ENCODE measurements around the gene BCLAF1. TPM values are rescaled to one million over a fixed set of nuclear protein-coding genes. Genes with fewer than 3 reads are reported as not detected.

Gene BCLAF1
- 57.0 and 84.7 TPM in 2 replicates for total RNA-seq (ENCODE audit: low replicate concordance)

GRCh38 chr6:136289579-136290409, at the start of gene BCLAF1:
Gene BCLAF1, minus strand, starts transcription at chr6:136289846. Its CDS starts 9,980 bp downstream, at chr6:136279866.

DNA sequence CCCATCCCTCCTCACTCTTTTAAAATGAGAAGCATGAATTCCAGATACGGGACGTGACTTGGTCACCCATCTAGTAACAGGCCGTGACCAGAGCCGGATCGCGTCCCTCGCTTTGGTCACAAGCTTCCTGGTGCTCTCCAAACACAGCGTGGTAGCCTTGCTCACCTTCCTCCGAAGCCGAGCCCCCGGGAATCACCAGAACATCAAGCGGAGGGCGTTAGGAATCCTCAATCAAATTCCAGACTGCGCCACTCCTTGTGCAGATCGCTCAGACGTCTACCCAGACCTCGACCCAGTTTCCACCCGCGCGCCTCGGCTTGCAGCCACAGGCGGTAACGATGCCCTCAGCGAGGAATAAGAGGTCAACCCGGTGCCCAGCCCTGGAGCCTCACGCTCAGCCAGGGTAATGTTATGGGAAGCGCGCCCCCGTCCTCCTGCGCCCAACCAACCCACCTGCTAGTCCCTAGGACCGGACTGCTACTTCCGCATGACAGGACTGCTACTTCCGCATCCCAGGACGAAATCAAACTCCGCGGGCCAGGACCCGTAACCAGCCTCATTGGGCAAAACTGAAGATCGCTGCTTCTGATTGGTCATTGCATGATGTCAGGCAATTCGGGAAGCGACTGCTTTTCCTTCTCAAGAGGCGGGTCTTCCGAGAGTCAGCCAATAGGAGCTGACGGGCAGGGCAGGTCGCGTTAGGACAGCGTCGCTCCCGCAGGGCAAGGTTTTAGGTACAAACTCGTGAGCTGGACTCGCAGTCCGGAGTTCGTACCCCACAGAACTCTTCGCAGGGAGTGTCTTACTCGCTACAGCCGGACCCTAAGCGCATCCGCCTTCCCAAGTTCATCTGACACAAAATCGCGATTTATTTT, 39.6 kb downstream of the BCLAF1 start, which contains the start of gene MTFR2:
TSS of gene MTFR2 (minus strand) at position 501 of the 875 bp plus-strand sequence. CDS start 1,212 bp downstream, outside the sequence.

Other genes starting within 250 kb of the BCLAF1 start
- gene MTFR2, start 39.5 kb downstream of the BCLAF1 start, total RNA-seq (ENCODE audit: low replicate concordance) = 0.23 and 1.1 TPM in 2 replicates

Data from smooth muscle cell of the coronary artery (primary cell).